Panc1 (cell line): ENCODE results near the gene MAP2. TPM values are rescaled to one million over a fixed set of nuclear protein-coding genes. Genes with fewer than 3 reads are reported as not detected.

ENCODE experiments used
- ATAC-seq: fragments of 200-7000 bp; cut with Tn5 transposase; 2 replicates; pipeline ENCODE4 v1.9.1; 2020; ENCODE audit warnings: mild to moderate bottlenecking, moderate library complexity
- BruUV-seq: library from RNA; stranded (reverse); fragments of 400-500 nt; replicated peaks from 2 replicates; lab custom pipeline; 2021; lab: Mats Ljungman, UMichigan
- CTCF ChIA-PET: fragments of 300-600 bp; sonication (Branson Sonifier 250); formaldehyde crosslinking; loops from one replicate; lab custom pipeline; 2022; ENCODE audit warnings: antibody characterized with exemption; lab: Charles Lee
- POLR2A ChIA-PET: fragments of 300-600 bp; sonication (Branson Sonifier 250); formaldehyde crosslinking; loops from one replicate; lab custom pipeline; 2022; ENCODE audit warnings: antibody characterized with exemption; lab: Charles Lee
- DNase-seq: peaks from one replicate; pipeline ENCODE4 v3.0.0-alpha.2; 2010; ENCODE audit warnings: low read depth, low spot score
- H3K27ac ChIP-seq: 2 replicates; pipeline ENCODE4 v1.5.1; 2011; ENCODE audit warnings: mild to moderate bottlenecking, low read length, inconsistent platforms
- H3K27me3 ChIP-seq: fragments of 200-500 bp; sonication (Bioruptor generic); 2 replicates; pipeline ENCODE4 v1.6.0; 2014; ENCODE audit warnings: low read length, inconsistent platforms; ENCODE audit not compliant: control insufficient read depth, insufficient read depth
- H3K36me3 ChIP-seq: fragments of 200-500 bp; sonication (Bioruptor generic); 2 replicates; pipeline ENCODE4 v1.5.1; 2014; ENCODE audit warnings: inconsistent platforms, mild to moderate bottlenecking, low read length, moderate library complexity; ENCODE audit not compliant: control insufficient read depth, insufficient read depth
- H3K4me1 ChIP-seq: 2 replicates; pipeline ENCODE4 v1.5.1; 2011; ENCODE audit warnings: inconsistent platforms, mild to moderate bottlenecking, low read length, moderate library complexity; ENCODE audit not compliant: control insufficient read depth, insufficient read depth
- H3K4me3 ChIP-seq, 2 experiments: 2 replicates each; pipeline ENCODE4 v1.5.1; 2011 to 2012; ENCODE audit warnings: low read depth in 2 of 2, low read length in 2 of 2, mild to moderate bottlenecking in 2 of 2, inconsistent platforms in 1 of 2, moderate library complexity in 1 of 2
- H3K9me3 ChIP-seq: fragments of 200-500 bp; sonication (Bioruptor generic); 2 replicates; pipeline ENCODE4 v1.5.1; 2014; ENCODE audit warnings: low read depth, mild to moderate bottlenecking, inconsistent platforms, low read length, moderate library complexity; ENCODE audit not compliant: control insufficient read depth, insufficient read depth
- CTCF ChIP-seq: fragments of 450-650 bp; IDR thresholded peaks from 2 replicates; pipeline ENCODE4 v1.5.1; 2017; ENCODE audit warnings: mild to moderate bottlenecking
- POLR2AphosphoS5 ChIP-seq: IDR thresholded peaks from 2 replicates; pipeline ENCODE4 v1.6.1; 2012; ENCODE audit warnings: mild to moderate bottlenecking, low read depth, low read length, moderate library complexity
- REST ChIP-seq, 2 experiments: IDR thresholded peaks; 2 replicates each; pipeline ENCODE4 v1.6.1; 2011 to 2012; ENCODE audit warnings: low read depth in 2 of 2, control low read depth in 1 of 2, low read length in 1 of 2, mild to moderate bottlenecking in 1 of 2, moderate library complexity in 1 of 2; ENCODE audit not compliant: insufficient read depth in 1 of 2
- SIN3A ChIP-seq: IDR thresholded peaks from 2 replicates; pipeline ENCODE4 v1.6.1; 2012; ENCODE audit warnings: low read depth, mild to moderate bottlenecking, low read length, moderate library complexity, borderline replicate concordance; ENCODE audit not compliant: insufficient read depth
- TCF7L2 ChIP-seq: IDR thresholded peaks from 2 replicates; pipeline ENCODE4 v1.6.1; 2011; ENCODE audit warnings: mild to moderate bottlenecking, low read depth, low read length, inconsistent platforms
- in situ Hi-C: cut with HindIII; loops from 2 replicates; pipeline ENCODE4 v1.10.0; 2016; ENCODE audit warnings: low sequenced_read_pairs, low pct_unique_long_range_greater_than_20kb
- intact Hi-C: fragments of 100-400 bp; cut with micrococcal nuclease; formaldehyde crosslinking; loops from one replicate; pipeline ENCODE4 v1.10.0; 2022; ENCODE audit not compliant: unreplicated experiment
- total RNA-seq: library from RNA; stranded (reverse); gene quantifications from one replicate; pipeline ENCODE4 v1.2.1, GENCODE V29; 2021; ENCODE audit not compliant: unreplicated experiment

MAP2 gene
- total RNA-seq, 1 experiment from 2014 or later, result 44.9 TPM

- in situ Hi-C loops (no loop called here), intact Hi-C loops (no loop called here)
- Histone ChIP-seq H3K36me3 (no peaks in the 10 kb centered on the region), H3K9me3 (no peaks in the 10 kb centered on the region), H3K4me3 (no peak overlapping the region), H3K27ac (no peak overlapping the region), H3K4me1 (no peaks in the 10 kb centered on the region; the same call in 1 of the 2 replicates), H3K27me3 (no peaks in the 10 kb centered on the region)
- DNase-seq (no peak), ATAC-seq (no peak)
- ChIA-PET POLR2A (interaction anchor here (0.6 kb wide), 1 partner anchor 960 kb away, joined by 3 read pairs; no protein-coding TSS in a partner anchor), CTCF (no interaction called here)
- BruUV-seq, result no TSS peak
- TF ChIP-seq POLR2AphosphoS5 (no peak), CTCF (no peak), REST (IDR thresholded peaks at IDR 0.05; ENCODE audit: insufficient read depth in 1 of 2, low read depth in 2 of 2, low read length in 1 of 2) (no peak), TCF7L2 (no peak), SIN3A (no peak)
These were observed 34.4 kb downstream of the MAP2 start for GRCh38 chr2:209458008-209458979.

GRCh38 chr2:209459359-209459758 is 35.5 kb downstream of the MAP2 start:
- Histone ChIP-seq H3K27me3 (no peaks in the 10 kb centered on the region), H3K36me3 (no peaks in the 10 kb centered on the region), H3K27ac (no peak overlapping the region), H3K4me3 (no peak overlapping the region), H3K9me3 (no peaks in the 10 kb centered on the region), H3K4me1 (no peaks in the 10 kb centered on the region; the same call in 1 of the 2 replicates)
- ATAC-seq (no peak), DNase-seq (no peak)
- intact Hi-C loops (no loop called here), in situ Hi-C loops (no loop called here)
- POLR2A ChIA-PET, result no interaction called here
- BruUV-seq, result no TSS peak
- CTCF ChIA-PET, result no interaction called here
- TF ChIP-seq POLR2AphosphoS5 (no peak), TCF7L2 (no peak), SIN3A (no peak), CTCF (no peak), REST (IDR thresholded peaks at IDR 0.05; ENCODE audit: insufficient read depth in 1 of 2, low read depth in 2 of 2, low read length in 1 of 2) (no peak)
